RWPE1 (cell line): Measurements from ENCODE around the gene ZNF446.
"Not testable (repeated sequence)": the region's sequence is repeated elsewhere in the genome, so short reads cannot be mapped to it uniquely, and the experiment has no call there.

Source experiments
- CTCF ChIA-PET: fragments of 350-600 bp; sonication (Branson Sonifier 250); formaldehyde crosslinking; extraction: SDS; loops from one replicate; lab custom pipeline; 2021; lab: Yijun Ruan, JAX
- POLR2A ChIA-PET: fragments of 400-600 bp; formaldehyde crosslinking; extraction: SDS; loops from one replicate; lab custom pipeline; 2020; ENCODE audit warnings: antibody characterized with exemption; ENCODE audit not compliant: low non-redundant PET; lab: Yijun Ruan, JAX
- DNase-seq: peaks from one replicate; pipeline ENCODE4 v3.0.0; 2012; ENCODE audit warnings: low spot score
- H3K27ac ChIP-seq: fragments of 450-650 bp; 2 replicates; pipeline ENCODE4 v1.5.1; 2017
- CTCF ChIP-seq: fragments of 450-650 bp; conservative IDR thresholded peaks from 2 replicates; pipeline ENCODE4 v1.5.1; 2017; ENCODE audit warnings: low read depth, mild to moderate bottlenecking

Gene ZNF446

DNA sequence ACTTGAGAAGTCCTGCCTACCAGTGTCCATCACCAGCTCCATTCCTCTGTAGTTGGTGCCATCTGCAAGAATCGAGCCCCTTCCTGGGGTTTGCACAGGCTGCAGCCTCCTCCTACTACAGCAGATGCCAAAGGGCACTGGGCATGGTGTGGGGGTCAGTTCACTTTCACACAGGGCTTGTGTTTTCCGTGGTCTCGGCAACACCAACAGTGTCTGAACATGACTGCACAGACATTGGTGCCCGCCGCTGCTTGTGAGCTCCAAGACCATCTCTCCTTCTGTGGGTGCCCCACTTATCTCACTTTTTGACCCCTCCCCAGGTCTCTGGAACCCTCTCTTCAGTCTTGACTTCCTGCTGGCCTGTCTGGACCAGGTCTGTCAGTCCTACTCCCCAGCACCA lies 15.2 kb downstream of the ZNF446 start:
- no peak for TF ChIP-seq CTCF
- CTCF ChIA-PET = no interaction called here
- DNase-seq = no peak
- no peak overlapping the region for H3K27ac ChIP-seq
- POLR2A ChIA-PET = no interaction called here

GRCh38 chr19:58492265-58492664 lies 16.1 kb downstream of the ZNF446 start:
- DNase-seq = no peak
- ChIA-PET POLR2A (no interaction called here), CTCF (no interaction called here)
- TF ChIP-seq CTCF = no peak
- no peak overlapping the region for H3K27ac ChIP-seq

DNA sequence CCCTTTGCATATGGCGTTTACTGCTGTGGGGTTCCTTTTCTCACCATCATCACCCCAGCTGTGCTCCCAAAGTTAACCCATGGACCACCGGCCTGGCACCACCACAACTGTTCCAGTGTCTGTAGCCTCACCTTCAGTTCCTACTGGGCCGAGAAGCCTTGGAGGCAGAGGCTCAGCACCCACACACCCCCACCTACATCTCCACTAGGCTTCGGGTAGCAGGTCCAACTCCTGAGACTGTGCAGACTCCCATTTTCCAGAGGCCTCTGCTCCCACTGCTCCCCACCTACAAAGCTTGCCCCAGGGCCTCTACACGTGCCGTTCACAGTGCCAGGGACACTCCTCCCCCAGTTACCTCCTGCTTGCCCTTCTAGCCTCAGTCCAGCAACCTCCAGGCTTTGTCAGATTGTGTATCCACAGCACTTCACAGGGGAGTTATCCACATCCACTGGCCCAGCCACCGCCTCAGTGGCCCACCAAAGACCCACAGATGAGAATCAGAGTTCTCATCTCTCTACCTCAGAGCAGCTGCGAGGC lies 21.6 kb downstream of the ZNF446 start:
- H3K27ac ChIP-seq = peak overlapping the region; percentile 81
- ChIA-PET CTCF (no interaction called here), POLR2A (no interaction called here)

DNA sequence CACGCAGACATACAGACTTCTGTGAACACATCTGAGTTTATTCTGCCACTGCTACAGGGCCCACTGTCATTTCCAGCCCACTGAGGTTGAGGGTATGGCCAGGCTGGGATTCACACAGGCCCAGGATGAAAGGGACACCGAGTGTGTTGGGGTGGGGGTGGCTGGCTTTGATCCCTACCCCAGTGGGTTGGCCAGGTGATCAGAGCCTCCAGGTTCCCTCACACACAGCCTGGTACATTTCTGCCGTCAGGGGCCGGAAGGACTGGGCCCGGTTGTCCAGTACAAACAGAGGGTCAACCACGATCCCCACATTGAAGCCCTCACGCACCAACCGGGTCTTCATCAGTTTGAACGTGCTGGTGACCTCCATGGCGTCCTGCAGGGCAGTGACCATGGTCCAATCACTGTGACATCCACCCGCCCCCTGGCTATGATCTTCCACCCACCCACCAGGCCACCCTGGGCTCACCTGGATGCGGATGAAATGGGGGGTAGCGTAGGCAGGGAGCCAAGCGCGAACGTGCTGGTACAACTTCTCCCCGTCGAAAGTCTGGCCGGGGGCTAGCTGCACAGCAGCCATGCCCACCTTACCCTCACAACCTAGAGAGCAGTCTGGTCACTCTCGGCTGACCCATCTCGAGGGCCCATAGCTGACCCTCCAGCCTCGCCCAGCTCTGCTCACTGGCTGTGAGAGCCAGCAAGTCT lies 22.3 kb downstream of the ZNF446 start:
- peak overlapping the region; percentile 81 for H3K27ac ChIP-seq
- ChIA-PET POLR2A (no interaction called here), CTCF (interaction anchor here (0.7 kb wide), 1 partner anchor 21 kb away, joined by 3 read pairs; the partner anchor contains the start of gene ZBTB45)
- no peak for DNase-seq
- no peak for TF ChIP-seq CTCF

More for the DNA sequence above, 21.6 kb downstream of the ZNF446 start:
- no peak for TF ChIP-seq CTCF
- no peak for DNase-seq

- ChIA-PET CTCF (interaction anchor here (0.6 to 1.1 kb wide), 3 partner anchors 10 to 277 kb away, joined by 3 read pairs; partner anchors contain the start of gene ZBTB45), POLR2A (no interaction called here)
- peak overlapping the region; percentile 81 for H3K27ac ChIP-seq
- DNase-seq = peak; percentile 99
- TF ChIP-seq CTCF = no peak
Observed at GRCh38 chr19:58499021-58499927, 23.1 kb downstream of the ZNF446 start.

DNA sequence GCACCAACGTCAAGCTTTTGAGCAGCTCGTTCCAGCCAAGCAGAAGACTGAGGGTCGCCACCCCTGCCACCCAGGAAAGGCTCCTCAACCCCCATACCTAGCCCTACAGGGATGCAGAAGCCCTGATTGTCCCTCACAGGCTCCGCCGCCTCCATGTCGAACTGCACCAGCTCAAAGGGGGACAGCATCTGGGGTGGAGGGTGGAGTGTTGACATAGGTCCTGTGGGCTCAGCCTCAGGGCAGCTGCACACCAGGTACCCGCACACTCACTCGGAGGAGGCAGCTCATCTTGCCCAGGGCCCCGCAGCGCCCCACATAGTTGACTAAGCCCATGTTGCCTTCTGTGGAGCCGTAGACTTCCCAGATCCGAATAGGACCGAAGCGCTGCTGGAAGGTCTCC lies 24.1 kb downstream of the ZNF446 start:
- DNase-seq = no peak
- CTCF ChIA-PET = interaction anchor here (0.6 to 0.7 kb wide), 3 partner anchors 14 to 278 kb away, joined by 3 to 4 read pairs (median 3); partner anchors contain the start of gene ZBTB45

GRCh38 chr19:58507602-58508223 lies 31.6 kb downstream of the ZNF446 start:
- POLR2A ChIA-PET, CTCF ChIA-PET, H3K27ac ChIP-seq, DNase-seq: not testable (repeated sequence)

More for the DNA sequence above, 24.1 kb downstream of the ZNF446 start:
- POLR2A ChIA-PET = interaction anchor here (0.8 kb wide), 1 partner anchor 14 kb away, joined by 3 read pairs; no protein-coding TSS in a partner anchor
- peak overlapping the region; percentile 81 for H3K27ac ChIP-seq
- no peak for TF ChIP-seq CTCF
